Measurements from ENCODE around the gene ALDH9A1.

The ALDH9A1 gene

GRCh38 chr1:165666152-165666825, 32.1 kb downstream of the ALDH9A1 start:
- no peak overlapping the region for H3K4me3 ChIP-seq (ENCODE audit: low read length)
- H4K20me1 ChIP-seq (ENCODE audit: control insufficient read depth, insufficient read depth, low read depth, low read length): no peaks in the 10 kb centered on the region
- H3K9me2 ChIP-seq (replicated peaks; ENCODE audit: control insufficient read depth, low read length): no peaks in the 10 kb centered on the region
- no peaks in the 10 kb centered on the region for H3K79me2 ChIP-seq (ENCODE audit: control insufficient read depth, low read length)
- no peak overlapping the region for H3K4me2 ChIP-seq (ENCODE audit: low read length)
- no peaks in the 10 kb centered on the region for H3K9me3 ChIP-seq (ENCODE audit: control insufficient read depth, insufficient read depth, low read length)
- no peaks in the 10 kb centered on the region for H3K27me3 ChIP-seq (ENCODE audit: control insufficient read depth, low read length)
- H3K27ac ChIP-seq (ENCODE audit: low read depth, low read length): no peak overlapping the region
- no peaks in the 10 kb centered on the region for H3K4me1 ChIP-seq (ENCODE audit: control insufficient read depth, low read length)
- H3K36me3 ChIP-seq (ENCODE audit: control insufficient read depth, low read length): peaks cover 64% of the 10 kb centered on the region
- H3F3A ChIP-seq (ENCODE audit: control insufficient read depth, insufficient read depth): no peaks in the 10 kb centered on the region
- TF ChIP-seq CTCF (IDR thresholded peaks at IDR 0.05; ENCODE audit: low read depth, low read length, poor library complexity, severe bottlenecking) (no peak), EZH2phosphoT487 (IDR thresholded peaks at IDR 0.05; ENCODE audit: borderline replicate concordance, low read length) (no peak)

DNA sequence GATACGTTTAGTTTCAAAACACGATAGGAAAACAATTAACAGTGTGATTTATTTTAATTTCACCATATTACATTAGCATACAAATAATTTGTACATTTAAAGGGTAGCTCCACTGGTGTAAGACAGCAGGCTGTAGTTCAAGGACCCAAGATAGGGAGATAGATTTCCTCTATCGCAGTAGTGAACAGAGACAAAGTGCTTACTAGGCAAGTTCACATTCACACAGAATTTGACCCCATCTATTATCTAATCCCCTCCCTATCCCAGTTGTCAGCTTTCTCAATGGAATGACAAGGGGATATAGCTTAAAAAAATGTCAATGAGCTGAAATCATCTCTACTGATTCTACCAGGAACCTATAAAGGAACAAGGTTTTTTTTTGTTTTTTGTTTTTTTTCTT, 36.2 kb downstream of the ALDH9A1 start:
- no peak for TF ChIP-seq CTCF (IDR thresholded peaks at IDR 0.05; ENCODE audit: low read depth, low read length, poor library complexity, severe bottlenecking)
- no peak for TF ChIP-seq EZH2phosphoT487 (IDR thresholded peaks at IDR 0.05; ENCODE audit: borderline replicate concordance, low read length)
- H4K20me1 ChIP-seq (ENCODE audit: control insufficient read depth, insufficient read depth, low read depth, low read length): no peaks in the 10 kb centered on the region
- H3K4me1 ChIP-seq (ENCODE audit: control insufficient read depth, low read length): no peaks in the 10 kb centered on the region
- H3K9me3 ChIP-seq (ENCODE audit: control insufficient read depth, insufficient read depth, low read length): no peaks in the 10 kb centered on the region
- H3K27ac ChIP-seq (ENCODE audit: low read depth, low read length): no peak overlapping the region
- no peaks in the 10 kb centered on the region for H3K27me3 ChIP-seq (ENCODE audit: control insufficient read depth, low read length)
- H3K9me2 ChIP-seq (replicated peaks; ENCODE audit: control insufficient read depth, low read length): no peaks in the 10 kb centered on the region
- H3F3A ChIP-seq (ENCODE audit: control insufficient read depth, insufficient read depth): no peaks in the 10 kb centered on the region
- H3K36me3 ChIP-seq (ENCODE audit: control insufficient read depth, low read length): peaks cover 45% of the 10 kb centered on the region
- H3K4me2 ChIP-seq (ENCODE audit: low read length): no peak overlapping the region
- no peak overlapping the region for H3K4me3 ChIP-seq (ENCODE audit: low read length)
- H3K79me2 ChIP-seq (ENCODE audit: control insufficient read depth, low read length): no peaks in the 10 kb centered on the region

DNA sequence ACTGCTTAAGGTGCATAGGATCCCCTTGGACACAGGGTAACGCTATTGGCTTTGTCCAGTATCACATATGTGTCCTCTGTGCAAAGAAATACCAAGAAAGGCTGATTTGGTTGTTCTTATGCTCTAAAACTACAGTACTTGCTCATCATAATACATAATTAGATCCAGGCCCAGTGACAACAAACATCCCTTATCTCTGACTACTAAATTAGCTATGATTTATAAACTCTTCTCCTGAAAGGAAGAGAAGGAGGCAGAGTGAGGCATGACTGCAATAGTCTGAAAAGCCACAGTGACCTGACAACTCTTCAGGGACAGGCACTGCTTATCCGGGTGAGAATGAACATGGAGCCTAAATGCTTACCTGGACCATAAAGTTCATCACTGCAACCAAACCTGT, 36.7 kb downstream of the ALDH9A1 start:
- Histone ChIP-seq H3K9me3 (ENCODE audit: control insufficient read depth, insufficient read depth, low read length) (no peaks in the 10 kb centered on the region), H3F3A (ENCODE audit: control insufficient read depth, insufficient read depth) (no peaks in the 10 kb centered on the region), H3K9me2 (replicated peaks; ENCODE audit: control insufficient read depth, low read length) (no peaks in the 10 kb centered on the region), H3K27me3 (ENCODE audit: control insufficient read depth, low read length) (no peaks in the 10 kb centered on the region), H3K4me1 (ENCODE audit: control insufficient read depth, low read length) (no peaks in the 10 kb centered on the region), H3K4me3 (ENCODE audit: low read length) (no peak overlapping the region), H3K4me2 (ENCODE audit: low read length) (no peak overlapping the region), H3K36me3 (ENCODE audit: control insufficient read depth, low read length) (peaks cover 41% of the 10 kb centered on the region), H3K79me2 (ENCODE audit: control insufficient read depth, low read length) (no peaks in the 10 kb centered on the region), H4K20me1 (ENCODE audit: control insufficient read depth, insufficient read depth, low read depth, low read length) (no peaks in the 10 kb centered on the region), H3K27ac (ENCODE audit: low read depth, low read length) (no peak overlapping the region)
- TF ChIP-seq EZH2phosphoT487 (IDR thresholded peaks at IDR 0.05; ENCODE audit: borderline replicate concordance, low read length): no peak
- TF ChIP-seq CTCF (IDR thresholded peaks at IDR 0.05; ENCODE audit: low read depth, low read length, poor library complexity, severe bottlenecking): no peak

Data from DOHH2 (cell line).